ENCODE data around the gene SETD4. TPM values are rescaled to one million over a fixed set of nuclear protein-coding genes. Genes with fewer than 3 reads are reported as not detected.

Gene SETD4
- total RNA-seq, 2 donors from 2014 or later, result 14.1 to 18.3 TPM

GRCh38 chr21:36059823-36060158 lies 535 bp downstream of the SETD4 start:
- Histone ChIP-seq H3K9me3 (no peaks in the 10 kb centered on the region), H3K4me1 (ENCODE audit: control insufficient read depth in 1 of 2, low read depth in 2 of 2) (peaks cover 9% of the 10 kb centered on the region in 2 donors), H3K27ac (peak overlapping the region; percentile 87), H3K4me3 (peak overlapping the region; percentile 83), H3K27me3 (replicated peaks; ENCODE audit: insufficient read depth) (no peaks in the 10 kb centered on the region), H3K36me3 (peaks cover 16% of the 10 kb centered on the region)
- DNase-seq (ENCODE audit: low spot score) (peak; percentile 17), ATAC-seq (ENCODE audit: insufficient number of reproducible peaks, low FRiP score, low read depth) (peak; percentile 33)
- TF ChIP-seq CTCF (IDR thresholded peaks at IDR 0.05), result no peak

GRCh38 chr21:36055551-36055950 lies 4.8 kb downstream of the SETD4 start:
- DNase-seq (ENCODE audit: low spot score) (no peak), ATAC-seq (ENCODE audit: insufficient number of reproducible peaks, low FRiP score, low read depth) (no peak)
- H3K4me1 ChIP-seq (ENCODE audit: control insufficient read depth in 1 of 2, low read depth in 2 of 2), result peaks cover 6 to 9% of the 10 kb centered on the region in 2 donors
- peaks cover 29% of the 10 kb centered on the region for H3K36me3 ChIP-seq
- H3K9me3 ChIP-seq, result no peaks in the 10 kb centered on the region
- no peak overlapping the region for H3K4me3 ChIP-seq
- no peaks in the 10 kb centered on the region for H3K27me3 ChIP-seq (replicated peaks; ENCODE audit: insufficient read depth)
- TF ChIP-seq CTCF (IDR thresholded peaks at IDR 0.05), result no peak
- H3K27ac ChIP-seq, result no peak overlapping the region

- ATAC-seq (ENCODE audit: insufficient number of reproducible peaks, low FRiP score, low read depth), result no peak
- TF ChIP-seq CTCF (IDR thresholded peaks at IDR 0.05), result no peak
- no peaks in the 10 kb centered on the region for H3K9me3 ChIP-seq
- H3K27me3 ChIP-seq (replicated peaks; ENCODE audit: insufficient read depth), result no peaks in the 10 kb centered on the region
- peaks cover 0 to under 1% of the 10 kb centered on the region in 2 donors for H3K4me1 ChIP-seq (ENCODE audit: control insufficient read depth in 1 of 2, low read depth in 2 of 2)
- H3K27ac ChIP-seq, result no peak overlapping the region
- no peak for DNase-seq (ENCODE audit: low spot score)
- H3K36me3 ChIP-seq, result peaks cover 41% of the 10 kb centered on the region
- no peak overlapping the region for H3K4me3 ChIP-seq
These were observed 6.6 kb downstream of the SETD4 start for GRCh38 chr21:36053715-36054062.

GRCh38 chr21:36052860-36053714 lies 7.2 kb downstream of the SETD4 start:
- Histone ChIP-seq H3K36me3 (peaks cover 43% of the 10 kb centered on the region), H3K27ac (no peak overlapping the region), H3K9me3 (no peaks in the 10 kb centered on the region)

GRCh38 chr21:36048357-36048756 lies 12.0 kb downstream of the SETD4 start:
- H3K27me3 ChIP-seq (replicated peaks; ENCODE audit: insufficient read depth), result no peaks in the 10 kb centered on the region
- ATAC-seq (ENCODE audit: insufficient number of reproducible peaks, low FRiP score, low read depth) (no peak), DNase-seq (ENCODE audit: low spot score) (no peak)
- no peaks in the 10 kb centered on the region for H3K4me1 ChIP-seq (ENCODE audit: control insufficient read depth in 1 of 2, low read depth in 2 of 2)
- H3K27ac ChIP-seq, result no peak overlapping the region
- TF ChIP-seq CTCF (IDR thresholded peaks at IDR 0.05), result no peak
- H3K36me3 ChIP-seq, result peaks cover 53% of the 10 kb centered on the region
- no peak overlapping the region for H3K4me3 ChIP-seq
- no peaks in the 10 kb centered on the region for H3K9me3 ChIP-seq

More at GRCh38 chr21:36052860-36053714, 7.2 kb downstream of the SETD4 start:
- Histone ChIP-seq H3K4me1 (ENCODE audit: control insufficient read depth in 1 of 2, low read depth in 2 of 2) (no peaks in the 10 kb centered on the region), H3K4me3 (no peak overlapping the region), H3K27me3 (replicated peaks; ENCODE audit: insufficient read depth) (no peaks in the 10 kb centered on the region)
- TF ChIP-seq CTCF (IDR thresholded peaks at IDR 0.05), result no peak
- DNase-seq (ENCODE audit: low spot score) (no peak), ATAC-seq (ENCODE audit: insufficient number of reproducible peaks, low FRiP score, low read depth) (no peak)
